Panc1 (cell line): ENCODE results near the gene GGTLC1. TPM values are rescaled to one million over a fixed set of nuclear protein-coding genes. Genes with fewer than 3 reads are reported as not detected.

Experiments
- ATAC-seq: fragments of 200-7000 bp; cut with Tn5 transposase; 2 replicates; pipeline ENCODE4 v1.9.1; 2020; ENCODE audit warnings: mild to moderate bottlenecking, moderate library complexity
- BruUV-seq: library from RNA; stranded (reverse); fragments of 400-500 nt; replicated peaks from 2 replicates; lab custom pipeline; 2021; lab: Mats Ljungman, UMichigan
- CTCF ChIA-PET: fragments of 300-600 bp; sonication (Branson Sonifier 250); formaldehyde crosslinking; loops from one replicate; lab custom pipeline; 2022; ENCODE audit warnings: antibody characterized with exemption; lab: Charles Lee
- POLR2A ChIA-PET: fragments of 300-600 bp; sonication (Branson Sonifier 250); formaldehyde crosslinking; loops from one replicate; lab custom pipeline; 2022; ENCODE audit warnings: antibody characterized with exemption; lab: Charles Lee
- DNase-seq: peaks from one replicate; pipeline ENCODE4 v3.0.0-alpha.2; 2010; ENCODE audit warnings: low read depth, low spot score
- H3K27ac ChIP-seq: 2 replicates; pipeline ENCODE4 v1.5.1; 2011; ENCODE audit warnings: mild to moderate bottlenecking, low read length, inconsistent platforms
- H3K27me3 ChIP-seq: fragments of 200-500 bp; sonication (Bioruptor generic); 2 replicates; pipeline ENCODE4 v1.6.0; 2014; ENCODE audit warnings: low read length, inconsistent platforms; ENCODE audit not compliant: control insufficient read depth, insufficient read depth
- H3K36me3 ChIP-seq: fragments of 200-500 bp; sonication (Bioruptor generic); 2 replicates; pipeline ENCODE4 v1.5.1; 2014; ENCODE audit warnings: inconsistent platforms, mild to moderate bottlenecking, low read length, moderate library complexity; ENCODE audit not compliant: control insufficient read depth, insufficient read depth
- H3K4me1 ChIP-seq: 2 replicates; pipeline ENCODE4 v1.5.1; 2011; ENCODE audit warnings: inconsistent platforms, mild to moderate bottlenecking, low read length, moderate library complexity; ENCODE audit not compliant: control insufficient read depth, insufficient read depth
- H3K4me3 ChIP-seq, 2 experiments: 2 replicates each; pipeline ENCODE4 v1.5.1; 2011 to 2012; ENCODE audit warnings: low read depth in 2 of 2, low read length in 2 of 2, mild to moderate bottlenecking in 2 of 2, inconsistent platforms in 1 of 2, moderate library complexity in 1 of 2
- H3K9me3 ChIP-seq: fragments of 200-500 bp; sonication (Bioruptor generic); 2 replicates; pipeline ENCODE4 v1.5.1; 2014; ENCODE audit warnings: low read depth, mild to moderate bottlenecking, inconsistent platforms, low read length, moderate library complexity; ENCODE audit not compliant: control insufficient read depth, insufficient read depth
- CTCF ChIP-seq: fragments of 450-650 bp; IDR thresholded peaks from 2 replicates; pipeline ENCODE4 v1.5.1; 2017; ENCODE audit warnings: mild to moderate bottlenecking
- POLR2AphosphoS5 ChIP-seq: IDR thresholded peaks from 2 replicates; pipeline ENCODE4 v1.6.1; 2012; ENCODE audit warnings: mild to moderate bottlenecking, low read depth, low read length, moderate library complexity
- SIN3A ChIP-seq: IDR thresholded peaks from 2 replicates; pipeline ENCODE4 v1.6.1; 2012; ENCODE audit warnings: low read depth, mild to moderate bottlenecking, low read length, moderate library complexity, borderline replicate concordance; ENCODE audit not compliant: insufficient read depth
- TCF7L2 ChIP-seq: IDR thresholded peaks from 2 replicates; pipeline ENCODE4 v1.6.1; 2011; ENCODE audit warnings: mild to moderate bottlenecking, low read depth, low read length, inconsistent platforms
- in situ Hi-C: cut with HindIII; loops from 2 replicates; pipeline ENCODE4 v1.10.0; 2016; ENCODE audit warnings: low sequenced_read_pairs, low pct_unique_long_range_greater_than_20kb
- intact Hi-C: fragments of 100-400 bp; cut with micrococcal nuclease; formaldehyde crosslinking; loops from one replicate; pipeline ENCODE4 v1.10.0; 2022; ENCODE audit not compliant: unreplicated experiment
- total RNA-seq: library from RNA; stranded (reverse); gene quantifications from one replicate; pipeline ENCODE4 v1.2.1, GENCODE V29; 2021; ENCODE audit not compliant: unreplicated experiment
- TF ChIP-seq, protein P1 (sequence below), 2 experiments: IDR thresholded peaks; 2 replicates each; pipeline ENCODE4 v1.6.1; 2011 to 2012; ENCODE audit warnings: low read depth in 2 of 2, control low read depth in 1 of 2, low read length in 1 of 2, mild to moderate bottlenecking in 1 of 2, moderate library complexity in 1 of 2; ENCODE audit not compliant: insufficient read depth in 1 of 2

The GGTLC1 gene
- total RNA-seq, 1 experiment from 2014 or later = 0.18 TPM

GRCh38 chr20:24018796-24019195, 30.2 kb upstream of the GGTLC1 start:
- Histone ChIP-seq H3K36me3 (no peaks in the 10 kb centered on the region), H3K27ac (no peak overlapping the region), H3K27me3 (peaks cover 22% of the 10 kb centered on the region), H3K4me3 (no peak overlapping the region), H3K9me3 (no peaks in the 10 kb centered on the region), H3K4me1 (no peaks in the 10 kb centered on the region)
- ATAC-seq = no peak
- no peak for DNase-seq
- ChIA-PET CTCF (no interaction called here), POLR2A (no interaction called here)
- BruUV-seq = no TSS peak
- intact Hi-C loops = no loop called here
- in situ Hi-C loops = no loop called here
- TF ChIP-seq, protein P1, sequence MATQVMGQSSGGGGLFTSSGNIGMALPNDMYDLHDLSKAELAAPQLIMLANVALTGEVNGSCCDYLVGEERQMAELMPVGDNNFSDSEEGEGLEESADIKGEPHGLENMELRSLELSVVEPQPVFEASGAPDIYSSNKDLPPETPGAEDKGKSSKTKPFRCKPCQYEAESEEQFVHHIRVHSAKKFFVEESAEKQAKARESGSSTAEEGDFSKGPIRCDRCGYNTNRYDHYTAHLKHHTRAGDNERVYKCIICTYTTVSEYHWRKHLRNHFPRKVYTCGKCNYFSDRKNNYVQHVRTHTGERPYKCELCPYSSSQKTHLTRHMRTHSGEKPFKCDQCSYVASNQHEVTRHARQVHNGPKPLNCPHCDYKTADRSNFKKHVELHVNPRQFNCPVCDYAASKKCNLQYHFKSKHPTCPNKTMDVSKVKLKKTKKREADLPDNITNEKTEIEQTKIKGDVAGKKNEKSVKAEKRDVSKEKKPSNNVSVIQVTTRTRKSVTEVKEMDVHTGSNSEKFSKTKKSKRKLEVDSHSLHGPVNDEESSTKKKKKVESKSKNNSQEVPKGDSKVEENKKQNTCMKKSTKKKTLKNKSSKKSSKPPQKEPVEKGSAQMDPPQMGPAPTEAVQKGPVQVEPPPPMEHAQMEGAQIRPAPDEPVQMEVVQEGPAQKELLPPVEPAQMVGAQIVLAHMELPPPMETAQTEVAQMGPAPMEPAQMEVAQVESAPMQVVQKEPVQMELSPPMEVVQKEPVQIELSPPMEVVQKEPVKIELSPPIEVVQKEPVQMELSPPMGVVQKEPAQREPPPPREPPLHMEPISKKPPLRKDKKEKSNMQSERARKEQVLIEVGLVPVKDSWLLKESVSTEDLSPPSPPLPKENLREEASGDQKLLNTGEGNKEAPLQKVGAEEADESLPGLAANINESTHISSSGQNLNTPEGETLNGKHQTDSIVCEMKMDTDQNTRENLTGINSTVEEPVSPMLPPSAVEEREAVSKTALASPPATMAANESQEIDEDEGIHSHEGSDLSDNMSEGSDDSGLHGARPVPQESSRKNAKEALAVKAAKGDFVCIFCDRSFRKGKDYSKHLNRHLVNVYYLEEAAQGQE (IDR thresholded peaks at IDR 0.05; ENCODE audit: insufficient read depth in 1 of 2, low read depth in 2 of 2, low read length in 1 of 2) = no peak
- TF ChIP-seq SIN3A (no peak), CTCF (no peak), TCF7L2 (no peak), POLR2AphosphoS5 (no peak)

- intact Hi-C loops = no loop called here
- no peak for DNase-seq
- POLR2A ChIA-PET = no interaction called here
These were observed 28.8 kb upstream of the GGTLC1 start for GRCh38 chr20:24017458-24017755.

More at GRCh38 chr20:24017458-24017755, 28.8 kb upstream of the GGTLC1 start:
- Histone ChIP-seq H3K36me3 (no peaks in the 10 kb centered on the region), H3K4me1 (no peaks in the 10 kb centered on the region), H3K9me3 (no peaks in the 10 kb centered on the region), H3K27me3 (peaks cover 28% of the 10 kb centered on the region), H3K27ac (no peak overlapping the region), H3K4me3 (no peak overlapping the region)
- CTCF ChIA-PET = no interaction called here
- in situ Hi-C loops = no loop called here
- BruUV-seq = no TSS peak
- no peak for TF ChIP-seq TCF7L2
- TF ChIP-seq CTCF = no peak
- TF ChIP-seq, protein P1 (IDR thresholded peaks at IDR 0.05; ENCODE audit: insufficient read depth in 1 of 2, low read depth in 2 of 2, low read length in 1 of 2) = no peak
- no peak for TF ChIP-seq SIN3A
- no peak for TF ChIP-seq POLR2AphosphoS5
- no peak for ATAC-seq
